ENCODE results near the gene MTG2. TPM values are rescaled to one million over a fixed set of nuclear protein-coding genes. Genes with fewer than 3 reads are reported as not detected.

MTG2 gene
- total RNA-seq, 1 experiment from 2014 or later, result 110 TPM

DNA sequence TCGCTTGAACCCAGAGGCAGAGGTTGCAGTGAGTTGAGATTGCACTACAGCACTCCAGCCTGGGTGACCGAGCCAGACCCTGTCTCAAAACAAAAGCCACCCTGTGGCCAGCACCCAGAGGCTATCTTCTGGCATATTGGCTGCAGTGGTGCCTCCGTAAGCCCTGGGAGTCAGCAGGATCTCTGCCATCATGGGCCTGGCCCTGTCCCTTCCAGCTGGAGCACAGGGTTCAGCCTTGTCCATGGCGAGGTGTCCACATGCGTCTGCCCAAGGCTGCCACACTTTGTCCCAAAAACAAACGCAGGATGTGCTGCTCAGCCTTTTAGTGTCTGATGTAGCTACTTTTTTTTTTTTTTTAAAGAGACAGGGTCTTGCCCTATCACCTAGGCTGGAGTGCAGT lies 15.4 kb upstream of the MTG2 start:
- no peak overlapping the region for H3K4me3 ChIP-seq (ENCODE audit: low read depth, low read length)
- H3K27me3 Mint-ChIP-seq (ENCODE audit: insufficient read depth, unreplicated experiment), result no peaks in the 10 kb centered on the region
- H3K9me3 ChIP-seq, result no peaks in the 10 kb centered on the region
- H3K36me3 Mint-ChIP-seq (ENCODE audit: insufficient read depth, unreplicated experiment), result peaks cover 84% of the 10 kb centered on the region
- H3K4me1 Mint-ChIP-seq (ENCODE audit: low read depth, unreplicated experiment), result no peaks in the 10 kb centered on the region
- TF ChIP-seq, protein P1, sequence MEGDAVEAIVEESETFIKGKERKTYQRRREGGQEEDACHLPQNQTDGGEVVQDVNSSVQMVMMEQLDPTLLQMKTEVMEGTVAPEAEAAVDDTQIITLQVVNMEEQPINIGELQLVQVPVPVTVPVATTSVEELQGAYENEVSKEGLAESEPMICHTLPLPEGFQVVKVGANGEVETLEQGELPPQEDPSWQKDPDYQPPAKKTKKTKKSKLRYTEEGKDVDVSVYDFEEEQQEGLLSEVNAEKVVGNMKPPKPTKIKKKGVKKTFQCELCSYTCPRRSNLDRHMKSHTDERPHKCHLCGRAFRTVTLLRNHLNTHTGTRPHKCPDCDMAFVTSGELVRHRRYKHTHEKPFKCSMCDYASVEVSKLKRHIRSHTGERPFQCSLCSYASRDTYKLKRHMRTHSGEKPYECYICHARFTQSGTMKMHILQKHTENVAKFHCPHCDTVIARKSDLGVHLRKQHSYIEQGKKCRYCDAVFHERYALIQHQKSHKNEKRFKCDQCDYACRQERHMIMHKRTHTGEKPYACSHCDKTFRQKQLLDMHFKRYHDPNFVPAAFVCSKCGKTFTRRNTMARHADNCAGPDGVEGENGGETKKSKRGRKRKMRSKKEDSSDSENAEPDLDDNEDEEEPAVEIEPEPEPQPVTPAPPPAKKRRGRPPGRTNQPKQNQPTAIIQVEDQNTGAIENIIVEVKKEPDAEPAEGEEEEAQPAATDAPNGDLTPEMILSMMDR (IDR thresholded peaks at IDR 0.05; ENCODE audit: insufficient read depth in 1 of 2, low read depth in 1 of 2, low read length in 1 of 2, severe bottlenecking in 1 of 2, unreplicated experiment in 1 of 2), result no peak
- H3K27me3 ChIP-seq (replicated peaks; ENCODE audit: control insufficient read depth, insufficient read depth, low read length), result no peaks in the 10 kb centered on the region
- no TSS peak for BruUV-seq (replicated peaks)
- no peak overlapping the region for H3K27ac Mint-ChIP-seq (ENCODE audit: unreplicated experiment)
- H3K36me3 ChIP-seq (ENCODE audit: control insufficient read depth, insufficient read depth, low read length), result peaks cover 24% of the 10 kb centered on the region
- ChIA-PET CTCF (interaction anchor here (0.7 to 1.0 kb wide), 2 partner anchors 25 to 156 kb away, joined by 3 to 4 read pairs; no protein-coding TSS in a partner anchor), POLR2A (interaction anchor here (0.6 kb wide), 1 partner anchor 44 kb away, joined by 3 read pairs; no protein-coding TSS in a partner anchor)
- no peak overlapping the region for H3K4me3 Mint-ChIP-seq (ENCODE audit: unreplicated experiment)
- no peak for DNase-seq
- H3K9me3 Mint-ChIP-seq (ENCODE audit: unreplicated experiment), result no peaks in the 10 kb centered on the region
- H3K4me1 ChIP-seq, result no peaks in the 10 kb centered on the region
- intact Hi-C loops (cut with micrococcal nuclease; ENCODE audit: unreplicated experiment), result no loop called here

DNA sequence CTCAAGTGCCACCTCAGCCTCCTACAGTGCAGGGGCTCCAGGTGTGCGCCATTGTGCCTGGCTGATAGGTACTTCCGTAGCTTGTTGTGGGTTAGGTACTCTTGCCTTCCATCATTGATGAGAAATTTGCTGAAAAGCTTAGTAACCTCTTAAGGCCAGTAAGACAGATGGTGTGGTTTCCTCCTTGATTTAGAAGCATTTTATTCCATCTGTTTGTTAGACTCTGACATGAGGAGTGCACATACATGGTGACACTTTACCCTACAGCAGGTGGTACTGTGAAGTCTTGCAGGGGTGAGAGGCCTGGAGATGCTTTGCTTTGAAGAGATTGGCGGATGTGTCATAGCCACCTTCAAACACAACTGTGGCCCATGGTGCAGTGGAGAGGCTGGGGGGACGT lies 14.8 kb upstream of the MTG2 start:
- Histone ChIP-seq H3K9me3 (no peaks in the 10 kb centered on the region), H3K27me3 (replicated peaks; ENCODE audit: control insufficient read depth, insufficient read depth, low read length) (no peaks in the 10 kb centered on the region), H3K4me1 (no peaks in the 10 kb centered on the region), H3K36me3 (ENCODE audit: control insufficient read depth, insufficient read depth, low read length) (peaks cover 23% of the 10 kb centered on the region), H3K4me3 (ENCODE audit: low read depth, low read length) (no peak overlapping the region)
- no peaks in the 10 kb centered on the region for H3K27me3 Mint-ChIP-seq (ENCODE audit: insufficient read depth, unreplicated experiment)
- BruUV-seq (replicated peaks), result TSS peak; percentile 17
- TF ChIP-seq, protein P1 (IDR thresholded peaks at IDR 0.05; ENCODE audit: insufficient read depth in 1 of 2, low read depth in 1 of 2, low read length in 1 of 2, severe bottlenecking in 1 of 2, unreplicated experiment in 1 of 2), result no peak
- CTCF ChIA-PET, result interaction anchor here (1.0 kb wide), 1 partner anchor 157 kb away, joined by 3 read pairs; no protein-coding TSS in a partner anchor
- no peak overlapping the region for H3K27ac Mint-ChIP-seq (ENCODE audit: unreplicated experiment)
- POLR2A ChIA-PET, result no interaction called here
- peaks cover 78% of the 10 kb centered on the region for H3K36me3 Mint-ChIP-seq (ENCODE audit: insufficient read depth, unreplicated experiment)
- DNase-seq, result no peak
- no peak overlapping the region for H3K4me3 Mint-ChIP-seq (ENCODE audit: unreplicated experiment)
- no peaks in the 10 kb centered on the region for H3K4me1 Mint-ChIP-seq (ENCODE audit: low read depth, unreplicated experiment)
- no peaks in the 10 kb centered on the region for H3K9me3 Mint-ChIP-seq (ENCODE audit: unreplicated experiment)
- intact Hi-C loops (cut with micrococcal nuclease; ENCODE audit: unreplicated experiment), result no loop called here

DNA sequence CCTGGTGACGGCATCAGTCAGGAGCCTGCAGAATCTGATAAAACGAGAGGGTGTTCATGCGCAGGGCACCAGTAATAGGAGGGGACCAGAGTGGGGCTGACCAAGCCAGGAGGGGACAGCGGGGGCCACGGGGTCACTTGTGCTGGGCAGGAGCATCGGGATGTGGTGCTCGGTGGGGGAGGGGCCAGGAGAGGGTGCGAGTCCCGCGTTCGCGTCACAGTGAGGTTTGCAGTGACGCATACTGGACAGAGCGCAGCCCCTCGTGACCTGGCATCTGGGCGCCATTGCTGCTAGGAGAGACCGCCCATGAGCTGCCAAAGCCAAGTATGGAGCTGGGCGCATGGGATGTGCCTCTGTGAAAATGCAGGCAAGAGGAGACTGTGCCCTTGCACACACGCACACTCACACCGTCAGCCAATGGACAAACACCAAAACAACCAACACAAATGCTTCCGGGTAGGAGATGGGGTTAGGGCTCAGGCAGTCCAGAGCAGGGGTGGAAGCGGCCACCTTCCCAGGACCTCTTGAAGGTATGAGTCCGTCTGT lies 13.9 kb upstream of the MTG2 start:
- TF ChIP-seq, protein P1 (IDR thresholded peaks at IDR 0.05; ENCODE audit: insufficient read depth in 1 of 2, low read depth in 1 of 2, low read length in 1 of 2, severe bottlenecking in 1 of 2, unreplicated experiment in 1 of 2), result no peak
- no peak overlapping the region for H3K4me3 ChIP-seq (ENCODE audit: low read depth, low read length)
- Mint-ChIP-seq H3K27me3 (ENCODE audit: insufficient read depth, unreplicated experiment) (no peaks in the 10 kb centered on the region), H3K27ac (ENCODE audit: unreplicated experiment) (no peak overlapping the region), H3K4me1 (ENCODE audit: low read depth, unreplicated experiment) (no peaks in the 10 kb centered on the region), H3K36me3 (ENCODE audit: insufficient read depth, unreplicated experiment) (peaks cover 76% of the 10 kb centered on the region), H3K9me3 (ENCODE audit: unreplicated experiment) (no peaks in the 10 kb centered on the region), H3K4me3 (ENCODE audit: unreplicated experiment) (no peak overlapping the region)
- H3K27me3 ChIP-seq (replicated peaks; ENCODE audit: control insufficient read depth, insufficient read depth, low read length), result no peaks in the 10 kb centered on the region
- BruUV-seq (replicated peaks), result no TSS peak
- no peak for DNase-seq
- ChIA-PET POLR2A (no interaction called here), CTCF (no interaction called here)
- H3K4me1 ChIP-seq, result no peaks in the 10 kb centered on the region
- H3K9me3 ChIP-seq, result no peaks in the 10 kb centered on the region
- H3K36me3 ChIP-seq (ENCODE audit: control insufficient read depth, insufficient read depth, low read length), result peaks cover 23% of the 10 kb centered on the region
- intact Hi-C loops (cut with micrococcal nuclease; ENCODE audit: unreplicated experiment), result no loop called here

Measured in Caco-2 (cell line).